RWPE1 (cell line): ENCODE data around the gene MPC2.

Experiments
- CTCF ChIA-PET: fragments of 350-600 bp; sonication (Branson Sonifier 250); formaldehyde crosslinking; extraction: SDS; loops from one replicate; lab custom pipeline; 2021; lab: Yijun Ruan, JAX
- POLR2A ChIA-PET: fragments of 400-600 bp; formaldehyde crosslinking; extraction: SDS; loops from one replicate; lab custom pipeline; 2020; ENCODE audit warnings: antibody characterized with exemption; ENCODE audit not compliant: low non-redundant PET; lab: Yijun Ruan, JAX
- DNase-seq: peaks from one replicate; pipeline ENCODE4 v3.0.0; 2012; ENCODE audit warnings: low spot score
- H3K27ac ChIP-seq: fragments of 450-650 bp; 2 replicates; pipeline ENCODE4 v1.5.1; 2017
- CTCF ChIP-seq: fragments of 450-650 bp; conservative IDR thresholded peaks from 2 replicates; pipeline ENCODE4 v1.5.1; 2017; ENCODE audit warnings: low read depth, mild to moderate bottlenecking

The MPC2 gene

GRCh38 chr1:167973832-167974231 lies 37.0 kb upstream of the MPC2 start:
- H3K27ac ChIP-seq, result no peak overlapping the region
- no peak for TF ChIP-seq CTCF
- ChIA-PET POLR2A (no interaction called here), CTCF (no interaction called here)
- no peak for DNase-seq

- DNase-seq, result no peak
- CTCF ChIA-PET, result interaction anchor here (0.9 kb wide), 1 partner anchor 180 kb away, joined by 4 read pairs; no protein-coding TSS in a partner anchor
- no peak overlapping the region for H3K27ac ChIP-seq
- POLR2A ChIA-PET, result no interaction called here
- TF ChIP-seq CTCF, result no peak
Observed at GRCh38 chr1:167968569-167968968, 31.7 kb upstream of the MPC2 start.

- no peak overlapping the region for H3K27ac ChIP-seq
- ChIA-PET POLR2A (no interaction called here), CTCF (no interaction called here)
- no peak for TF ChIP-seq CTCF
- no peak for DNase-seq
Observed at GRCh38 chr1:167966050-167966449, 29.2 kb upstream of the MPC2 start.

GRCh38 chr1:167964646-167965045 lies 27.8 kb upstream of the MPC2 start:
- DNase-seq, result no peak
- TF ChIP-seq CTCF, result no peak
- no peak overlapping the region for H3K27ac ChIP-seq
- ChIA-PET CTCF (interaction anchor here (0.6 kb wide), 1 partner anchor 1941 kb away, joined by 7 read pairs; no protein-coding TSS in a partner anchor), POLR2A (no interaction called here)

GRCh38 chr1:167957710-167958109 lies 20.8 kb upstream of the MPC2 start:
- no peak for DNase-seq
- H3K27ac ChIP-seq, result no peak overlapping the region
- ChIA-PET POLR2A (no interaction called here), CTCF (interaction anchor here (0.6 kb wide), 1 partner anchor 17 kb away, joined by 5 read pairs; no protein-coding TSS in a partner anchor)
- no peak for TF ChIP-seq CTCF

- no peak for DNase-seq
- ChIA-PET POLR2A (no interaction called here), CTCF (interaction anchor here (0.6 to 0.8 kb wide), 2 partner anchors 13 to 294 kb away, joined by 3 to 7 read pairs; no protein-coding TSS in a partner anchor)
- no peak overlapping the region for H3K27ac ChIP-seq
- no peak for TF ChIP-seq CTCF
Observed at GRCh38 chr1:167955915-167956314, 19.0 kb upstream of the MPC2 start.
